Right ventricle myocardium inferior (tissue), 1 donor: Measurements from ENCODE around the gene ARMC2. TPM values are rescaled to one million over a fixed set of nuclear protein-coding genes. Genes with fewer than 3 reads are reported as not detected.
A peak's percentile ranks its signal among the peaks of the same experiment; 100 is the strongest.

Source experiments
- ATAC-seq: fragments of 200-7000 bp; cut with Tn5 transposase; one replicate; pipeline ENCODE4 v1.9.1; 2020; ENCODE audit warnings: mild to moderate bottlenecking, moderate library complexity
- DNase-seq: peaks from one replicate; pipeline ENCODE4 v3.0.0; 2021; ENCODE audit errors: missing footprints
- intact Hi-C: fragments of 100-400 bp; cut with DNase I; formaldehyde crosslinking; loops from one replicate; pipeline ENCODE4 v1.11.0; 2022
- total RNA-seq: library from RNA; stranded (reverse); fragmentation: NEBNext Ultra II Directional; extraction: Animal tissue kit (Norgen Biotek cat#: 25700); gene quantifications from one replicate; pipeline ENCODE4 v1.2.1, GENCODE V29; 2021
- donor health status: DM: no; HTN: yes; CAD: no; lungs with severe emphysema.

The ARMC2 gene
- total RNA-seq, 1 donor from 2014 or later, result 9.5 TPM

DNA sequence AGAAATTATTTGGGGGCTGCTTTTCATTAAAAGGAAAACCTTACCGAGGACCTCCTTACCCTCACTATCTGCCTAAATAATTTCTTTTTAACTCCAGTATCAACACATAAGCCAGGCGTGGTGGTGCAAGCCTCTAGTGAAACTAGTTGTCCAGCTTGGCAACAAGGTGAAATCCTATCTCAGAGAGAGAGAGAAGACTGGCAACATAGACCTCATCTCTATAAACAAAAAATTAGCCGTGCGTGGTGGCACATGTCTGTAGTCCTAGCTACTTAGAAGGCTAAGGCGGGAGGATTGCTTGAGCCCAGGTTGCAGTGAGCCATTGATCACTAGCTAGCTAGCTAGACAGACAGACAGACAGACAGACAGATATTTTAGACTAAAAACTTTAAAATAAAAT, 92.5 kb downstream of the ARMC2 start:
- no peak for ATAC-seq
- intact Hi-C loops, result no loop called here
- DNase-seq, result no peak

DNA sequence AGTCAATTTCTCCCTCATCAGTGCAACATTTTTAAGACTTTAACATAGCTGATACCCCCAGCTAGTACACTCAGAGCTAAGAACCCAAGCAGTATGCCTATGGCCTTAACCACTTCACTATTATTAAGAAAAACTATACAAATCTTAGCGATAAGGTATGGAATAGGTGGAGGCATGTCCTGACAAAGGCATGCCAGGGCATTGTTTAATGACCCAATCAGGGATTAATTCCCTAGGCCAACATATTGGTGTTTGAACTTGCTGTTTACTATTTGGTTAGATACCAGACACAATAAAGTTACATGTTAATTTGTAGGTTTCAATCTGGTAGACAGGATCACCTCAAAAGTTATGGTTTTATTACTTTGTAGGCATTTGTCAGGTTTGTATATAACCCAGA, 93.1 kb downstream of the ARMC2 start:
- DNase-seq (no peak), ATAC-seq (no peak)
- intact Hi-C loops, result no loop called here

DNA sequence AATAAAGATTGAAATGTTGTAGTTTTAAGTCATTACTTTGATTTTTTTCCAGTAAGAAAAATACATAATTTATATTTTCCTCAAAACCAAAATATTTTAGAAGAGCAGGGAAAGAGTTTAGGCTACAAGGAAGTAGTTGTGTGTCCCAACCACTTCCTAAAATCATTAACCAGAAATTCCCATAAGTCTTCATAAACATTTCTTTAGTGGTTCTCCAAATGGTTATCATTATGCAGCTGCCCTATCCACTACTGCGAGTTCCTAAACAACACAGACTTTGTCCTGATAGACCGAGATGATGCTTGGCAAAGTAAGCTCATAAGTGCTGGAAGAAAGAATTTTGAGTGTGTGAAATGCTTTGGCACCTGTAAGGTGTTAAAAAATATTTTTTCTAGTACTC, 93.6 kb downstream of the ARMC2 start:
- DNase-seq, result no peak
- intact Hi-C loops, result no loop called here
- ATAC-seq, result no peak

DNA sequence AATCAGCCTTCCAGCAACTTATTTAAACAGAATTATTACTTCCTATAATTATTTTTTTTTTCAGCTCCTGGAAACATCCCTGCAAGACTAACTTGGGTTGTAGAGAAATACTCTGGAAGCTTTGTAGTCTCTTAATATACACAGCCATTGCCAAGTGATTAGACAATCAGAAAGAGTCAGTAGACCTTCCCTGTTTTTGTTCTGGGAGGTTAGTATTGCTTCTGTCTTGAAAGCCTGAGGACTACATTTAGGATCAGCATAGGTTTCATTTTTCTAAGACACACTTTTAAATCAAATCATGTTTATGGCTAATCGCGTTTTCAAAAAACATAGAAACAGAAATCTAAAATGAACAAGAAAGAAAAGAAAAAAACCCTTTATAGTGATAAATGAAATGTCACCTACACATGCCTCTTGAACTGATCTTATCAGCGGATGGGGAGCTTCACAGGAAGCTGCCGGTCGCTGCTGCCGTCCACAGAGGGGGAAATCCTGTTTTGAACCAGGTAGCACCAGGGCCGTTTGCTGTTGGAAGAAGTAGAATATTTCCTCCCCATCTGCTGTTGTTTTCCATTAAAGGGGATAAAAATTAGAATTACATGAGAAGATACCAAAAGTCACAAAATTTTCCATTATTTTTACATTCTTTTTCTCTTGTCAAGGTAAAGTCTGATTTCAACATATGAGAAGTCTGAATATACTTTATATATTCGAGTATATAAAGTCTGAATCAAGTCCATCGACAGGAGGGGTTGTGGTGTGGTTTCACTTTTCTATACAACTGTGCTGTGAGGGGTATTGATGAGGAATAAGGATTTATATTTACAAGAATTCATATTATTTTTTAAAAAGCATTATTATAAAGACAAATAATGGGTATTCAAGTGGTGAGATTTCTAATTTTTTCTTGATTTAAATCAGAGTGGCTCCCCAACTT, 94.6 kb downstream of the ARMC2 start:
- ATAC-seq, result no peak
- DNase-seq, result no peak
- intact Hi-C loops, result no loop called here

DNA sequence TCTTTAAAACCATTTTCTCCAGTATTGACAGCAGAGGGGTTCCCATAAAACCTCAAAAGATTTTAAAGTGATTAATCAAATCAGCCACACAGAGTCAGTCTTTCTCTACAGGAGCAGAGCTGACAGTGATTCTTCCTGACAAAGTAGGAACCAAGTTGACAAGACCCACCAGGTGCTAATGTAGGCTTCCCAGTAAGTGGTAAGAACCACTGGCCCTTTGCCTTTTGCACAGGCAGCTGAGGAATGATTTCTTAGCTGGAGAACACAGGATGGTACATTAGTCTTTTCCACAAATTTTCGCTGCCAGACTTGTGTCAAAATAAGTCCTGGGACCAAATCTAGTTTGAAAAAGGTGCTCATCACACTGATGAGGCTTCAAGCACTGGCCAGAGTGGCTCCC, 95.8 kb downstream of the ARMC2 start:
- intact Hi-C loops, result loop anchor here (2.0 kb wide), 2 partner anchors 41 to 65 kb away; no protein-coding TSS in a partner anchor
- ATAC-seq, result no peak
- no peak for DNase-seq

- peak; percentile 68 for ATAC-seq
- peak; percentile 81 for DNase-seq
- intact Hi-C loops, result loop anchor here (2.0 to 5.0 kb wide), 3 partner anchors 42 to 127 kb away; no protein-coding TSS in a partner anchor
Observed at GRCh38 chr6:108944707-108945680, 96.8 kb downstream of the ARMC2 start.

GRCh38 chr6:108945681-108946159, 97.5 kb downstream of the ARMC2 start:
- intact Hi-C loops, result loop anchor here (2.0 to 5.0 kb wide), 5 partner anchors 43 to 387 kb away; no protein-coding TSS in a partner anchor
- peak; percentile 92 for DNase-seq
- ATAC-seq, result peak; percentile 85

- no peak for DNase-seq
- intact Hi-C loops, result loop anchor here (2.0 to 5.0 kb wide), 3 partner anchors 96 to 388 kb away; no protein-coding TSS in a partner anchor
- ATAC-seq, result peak; percentile 39
Observed at GRCh38 chr6:108946695-108947094, 98.5 kb downstream of the ARMC2 start.

- intact Hi-C loops, result loop anchor here (2.0 to 5.0 kb wide), 3 partner anchors 96 to 388 kb away; no protein-coding TSS in a partner anchor
- DNase-seq (no peak), ATAC-seq (peak; percentile 41)
Observed at GRCh38 chr6:108947114-108947854, 99.1 kb downstream of the ARMC2 start.

- ATAC-seq (no peak), DNase-seq (peak; percentile 82)
- intact Hi-C loops, result loop anchor here (2.0 to 5.0 kb wide), 2 partner anchors 19 to 124 kb away; no protein-coding TSS in a partner anchor
Observed at GRCh38 chr6:108948181-108948661, 100.0 kb downstream of the ARMC2 start.

- ATAC-seq (no peak), DNase-seq (no peak)
- intact Hi-C loops, result no loop called here
Observed at GRCh38 chr6:108951351-108951953, 103.2 kb downstream of the ARMC2 start.

GRCh38 chr6:108952776-108953486, 104.7 kb downstream of the ARMC2 start:
- no peak for ATAC-seq
- intact Hi-C loops, result no loop called here
- no peak for DNase-seq

DNA sequence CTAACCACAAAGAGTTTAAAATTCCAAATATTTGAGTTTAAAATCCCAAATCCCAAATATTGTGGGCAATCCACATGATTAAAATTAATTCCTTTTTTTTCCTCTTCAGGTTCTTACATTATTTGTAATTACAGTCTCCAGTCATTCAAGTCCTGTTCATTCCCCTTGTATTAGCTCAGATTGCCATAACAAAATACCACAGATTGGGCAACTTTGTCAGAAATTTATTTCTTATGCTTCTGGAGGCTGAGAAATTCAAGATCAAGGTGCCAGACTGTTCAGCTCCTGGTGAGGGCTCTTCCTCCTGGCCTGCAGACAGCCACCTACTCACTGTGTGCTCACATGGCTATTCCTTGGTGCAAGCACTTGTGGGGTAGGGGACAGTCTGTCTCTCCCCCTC, 105.5 kb downstream of the ARMC2 start:
- DNase-seq, result no peak
- intact Hi-C loops, result no loop called here
- no peak for ATAC-seq

- DNase-seq (no peak), ATAC-seq (no peak)
- intact Hi-C loops, result no loop called here
Observed at GRCh38 chr6:108955329-108955949, 107.2 kb downstream of the ARMC2 start.

GRCh38 chr6:108957221-108957620, 109.0 kb downstream of the ARMC2 start:
- intact Hi-C loops, result no loop called here
- no peak for ATAC-seq
- DNase-seq, result no peak

DNA sequence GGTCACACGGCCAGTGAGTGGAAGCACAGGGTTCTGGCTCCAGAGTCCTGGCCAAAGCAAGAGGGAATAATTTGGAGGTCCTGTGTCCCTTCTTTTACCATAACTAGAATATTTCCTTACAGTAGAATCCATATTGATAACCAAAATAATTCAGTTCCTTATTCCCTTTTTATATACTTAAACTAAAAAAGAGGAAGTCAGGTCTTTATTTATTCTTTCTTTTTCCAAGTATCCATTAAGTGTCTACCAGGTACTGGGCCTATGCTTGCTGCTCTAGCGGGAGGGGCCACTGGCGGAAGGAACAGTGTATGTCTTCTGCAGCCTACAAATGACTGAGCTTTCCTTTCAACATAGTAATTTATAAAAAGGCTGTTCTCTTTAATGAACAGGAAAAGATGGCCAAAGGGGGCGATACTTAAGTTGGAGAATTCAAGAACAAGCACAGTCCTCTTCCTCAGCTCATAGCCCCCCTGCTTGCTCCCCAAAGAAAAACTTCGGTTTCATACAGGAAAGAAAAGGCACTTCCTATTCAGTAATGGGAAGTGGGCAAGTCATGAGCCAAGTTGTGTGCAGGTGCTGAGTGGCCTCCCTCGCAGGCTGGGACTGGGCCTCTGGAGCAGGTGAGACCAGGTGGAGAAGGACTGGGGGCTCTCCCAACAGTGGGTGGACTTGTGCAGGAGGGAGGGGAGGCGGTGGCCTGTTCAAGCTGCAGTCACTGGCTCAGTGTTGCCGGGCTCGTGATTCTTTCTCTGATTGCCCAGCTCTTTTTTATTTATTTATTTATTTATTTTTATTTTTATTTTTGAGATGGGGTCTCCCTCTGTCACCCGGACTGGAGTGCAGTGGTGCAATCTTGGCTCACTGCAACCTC, 110.9 kb downstream of the ARMC2 start:
- DNase-seq (no peak), ATAC-seq (no peak)
- intact Hi-C loops, result no loop called here
